GM06990 (cell line): Measurements from ENCODE around the gene ANKS1B.
"Not testable (repeated sequence)": the region's sequence is repeated elsewhere in the genome, so short reads cannot be mapped to it uniquely, and the experiment has no call there.

ENCODE experiments used
- DNase-seq: peaks from one replicate; pipeline ENCODE4 v3.0.0-alpha.2; 2011; ENCODE audit not compliant: insufficient read length; ENCODE audit errors: extremely low read depth
- H3K27me3 ChIP-seq: replicated peaks from 2 replicates; pipeline ENCODE4 v1.6.0; 2011; ENCODE audit warnings: low read length; ENCODE audit not compliant: control insufficient read depth, insufficient read depth
- H3K36me3 ChIP-seq: 2 replicates; pipeline ENCODE4 v1.5.1; 2011; ENCODE audit warnings: low read length; ENCODE audit not compliant: control insufficient read depth, insufficient read depth
- H3K4me3 ChIP-seq: replicated peaks from 2 replicates; pipeline ENCODE4 v1.5.1; 2011; ENCODE audit warnings: low read depth, mild to moderate bottlenecking, control low read depth, low read length
- TF ChIP-seq, protein P1 (sequence below): IDR thresholded peaks from 2 replicates; pipeline ENCODE4 v1.5.1; 2011; ENCODE audit warnings: low read length, control low read depth, mild to moderate bottlenecking, inconsistent platforms; ENCODE audit not compliant: insufficient read depth, poor library complexity, severe bottlenecking

The ANKS1B gene

GRCh38 chr12:98970210-98970609 lies 1014.5 kb downstream of the ANKS1B start:
- Histone ChIP-seq H3K36me3 (no peaks in the 10 kb centered on the region), H3K4me3 (no peak overlapping the region), H3K27me3 (no peaks in the 10 kb centered on the region)
- no peak for DNase-seq
- TF ChIP-seq, protein P1, sequence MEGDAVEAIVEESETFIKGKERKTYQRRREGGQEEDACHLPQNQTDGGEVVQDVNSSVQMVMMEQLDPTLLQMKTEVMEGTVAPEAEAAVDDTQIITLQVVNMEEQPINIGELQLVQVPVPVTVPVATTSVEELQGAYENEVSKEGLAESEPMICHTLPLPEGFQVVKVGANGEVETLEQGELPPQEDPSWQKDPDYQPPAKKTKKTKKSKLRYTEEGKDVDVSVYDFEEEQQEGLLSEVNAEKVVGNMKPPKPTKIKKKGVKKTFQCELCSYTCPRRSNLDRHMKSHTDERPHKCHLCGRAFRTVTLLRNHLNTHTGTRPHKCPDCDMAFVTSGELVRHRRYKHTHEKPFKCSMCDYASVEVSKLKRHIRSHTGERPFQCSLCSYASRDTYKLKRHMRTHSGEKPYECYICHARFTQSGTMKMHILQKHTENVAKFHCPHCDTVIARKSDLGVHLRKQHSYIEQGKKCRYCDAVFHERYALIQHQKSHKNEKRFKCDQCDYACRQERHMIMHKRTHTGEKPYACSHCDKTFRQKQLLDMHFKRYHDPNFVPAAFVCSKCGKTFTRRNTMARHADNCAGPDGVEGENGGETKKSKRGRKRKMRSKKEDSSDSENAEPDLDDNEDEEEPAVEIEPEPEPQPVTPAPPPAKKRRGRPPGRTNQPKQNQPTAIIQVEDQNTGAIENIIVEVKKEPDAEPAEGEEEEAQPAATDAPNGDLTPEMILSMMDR, result no peak

DNA sequence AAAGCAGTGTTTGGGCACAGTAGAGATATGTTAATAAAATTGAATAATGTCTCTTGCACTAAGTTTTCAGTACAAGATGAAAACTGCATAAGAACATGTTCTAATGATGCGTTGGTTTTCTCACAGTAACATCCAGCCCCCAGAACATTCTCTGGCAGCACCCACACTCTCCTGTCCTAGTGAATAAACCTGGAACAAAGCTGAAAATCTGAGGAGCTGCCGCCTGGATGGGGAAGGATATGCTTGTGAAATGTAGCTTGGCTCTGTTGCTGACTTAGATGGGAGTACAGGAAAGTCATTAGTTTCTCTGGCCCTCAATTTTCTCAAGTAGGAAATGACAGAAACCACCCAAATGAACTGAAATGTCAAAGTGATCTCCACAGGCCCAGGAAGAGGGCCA lies 1015.8 kb downstream of the ANKS1B start:
- TF ChIP-seq, protein P1, result no peak

GRCh38 chr12:98957135-98957534 lies 1027.6 kb downstream of the ANKS1B start:
- H3K36me3 ChIP-seq, H3K4me3 ChIP-seq, H3K27me3 ChIP-seq, DNase-seq: not testable (repeated sequence)

More for the DNA sequence above, 1015.8 kb downstream of the ANKS1B start:
- DNase-seq, result no peak
- Histone ChIP-seq H3K4me3 (no peak overlapping the region), H3K36me3 (no peaks in the 10 kb centered on the region), H3K27me3 (no peaks in the 10 kb centered on the region)

- no peak for DNase-seq
- TF ChIP-seq, protein P1, result peak; percentile 64
- no peaks in the 10 kb centered on the region for H3K27me3 ChIP-seq
- no peak overlapping the region for H3K4me3 ChIP-seq
- no peaks in the 10 kb centered on the region for H3K36me3 ChIP-seq
Measured at GRCh38 chr12:98955284-98955683, 1029.5 kb downstream of the ANKS1B start.

DNA sequence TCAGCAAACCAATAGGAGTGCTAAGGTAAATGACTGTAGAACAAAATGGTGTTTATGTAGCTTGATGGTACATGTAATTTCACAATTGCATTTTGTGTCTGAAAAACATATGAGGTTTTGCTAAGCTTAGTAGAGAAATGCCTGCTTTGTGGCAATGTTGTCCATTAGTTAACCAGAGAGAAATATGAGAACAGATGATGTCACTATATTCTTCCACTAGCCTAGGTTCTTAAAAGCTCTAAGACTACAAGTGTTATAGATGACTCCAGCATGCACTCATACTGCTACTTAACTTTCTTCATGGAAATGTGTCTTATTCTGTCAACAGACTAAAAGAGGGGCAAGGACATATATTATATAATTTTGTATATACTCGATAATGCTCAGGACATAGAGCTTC lies 1030.2 kb downstream of the ANKS1B start:
- DNase-seq, result no peak

DNA sequence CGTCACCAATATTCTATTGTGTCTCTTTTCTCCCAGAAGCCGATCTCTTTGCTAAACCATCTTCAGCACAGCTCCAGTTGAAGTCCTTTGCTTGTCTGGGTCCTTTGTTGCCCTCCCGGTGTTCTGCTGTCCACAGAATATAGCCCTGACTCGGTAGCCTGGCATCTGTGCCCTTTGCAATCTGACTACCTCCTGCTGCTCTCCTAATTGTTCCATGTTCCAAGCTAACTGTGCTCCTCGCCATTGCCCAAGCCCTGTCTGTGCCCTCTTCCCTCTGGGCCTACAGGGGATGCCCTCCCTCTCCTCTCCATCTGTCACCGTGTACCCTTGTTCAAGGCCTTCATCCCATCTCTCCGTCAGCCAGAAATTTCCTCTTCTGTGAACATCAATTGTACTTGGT lies 1033.3 kb downstream of the ANKS1B start:
- DNase-seq, result no peak
- TF ChIP-seq, protein P1, result no peak
- Histone ChIP-seq H3K27me3 (no peaks in the 10 kb centered on the region; the same call in 1 of the 2 replicates), H3K36me3 (no peaks in the 10 kb centered on the region), H3K4me3 (no peak overlapping the region)

More for the DNA sequence above, 1030.2 kb downstream of the ANKS1B start:
- TF ChIP-seq, protein P1, result no peak
- Histone ChIP-seq H3K27me3 (no peaks in the 10 kb centered on the region; the same call in 1 of the 2 replicates), H3K36me3 (no peaks in the 10 kb centered on the region), H3K4me3 (no peak overlapping the region)
